Measurements from ENCODE around the gene UBE2I. TPM values are rescaled to one million over a fixed set of nuclear protein-coding genes. Genes with fewer than 3 reads are reported as not detected.

Gene UBE2I
- 97.0 and 112 TPM in 2 replicates for total RNA-seq

- peak; percentile 82 for DNase-seq (ENCODE audit: low read depth)
- peak within 1 kb of the TSS; percentile 75 for H3K4me3 ChIP-seq (ENCODE audit: low read depth, low read length)
- TF ChIP-seq, protein P1, sequence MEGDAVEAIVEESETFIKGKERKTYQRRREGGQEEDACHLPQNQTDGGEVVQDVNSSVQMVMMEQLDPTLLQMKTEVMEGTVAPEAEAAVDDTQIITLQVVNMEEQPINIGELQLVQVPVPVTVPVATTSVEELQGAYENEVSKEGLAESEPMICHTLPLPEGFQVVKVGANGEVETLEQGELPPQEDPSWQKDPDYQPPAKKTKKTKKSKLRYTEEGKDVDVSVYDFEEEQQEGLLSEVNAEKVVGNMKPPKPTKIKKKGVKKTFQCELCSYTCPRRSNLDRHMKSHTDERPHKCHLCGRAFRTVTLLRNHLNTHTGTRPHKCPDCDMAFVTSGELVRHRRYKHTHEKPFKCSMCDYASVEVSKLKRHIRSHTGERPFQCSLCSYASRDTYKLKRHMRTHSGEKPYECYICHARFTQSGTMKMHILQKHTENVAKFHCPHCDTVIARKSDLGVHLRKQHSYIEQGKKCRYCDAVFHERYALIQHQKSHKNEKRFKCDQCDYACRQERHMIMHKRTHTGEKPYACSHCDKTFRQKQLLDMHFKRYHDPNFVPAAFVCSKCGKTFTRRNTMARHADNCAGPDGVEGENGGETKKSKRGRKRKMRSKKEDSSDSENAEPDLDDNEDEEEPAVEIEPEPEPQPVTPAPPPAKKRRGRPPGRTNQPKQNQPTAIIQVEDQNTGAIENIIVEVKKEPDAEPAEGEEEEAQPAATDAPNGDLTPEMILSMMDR (conservative IDR thresholded peaks at IDR 0.05; ENCODE audit: low read depth, low read length) = no peak
Measured at GRCh38 chr16:1308977-1309885, at the start of gene UBE2I. Gene UBE2I, plus strand, starts transcription at chr16:1309636. Its CDS starts 4,395 bp downstream, at chr16:1314031.

GRCh38 chr16:1259760-1260068 is 49.7 kb upstream of the UBE2I start:
- H3K4me3 ChIP-seq (ENCODE audit: low read depth, low read length) = no peak overlapping the region
- TF ChIP-seq, protein P1 (conservative IDR thresholded peaks at IDR 0.05; ENCODE audit: low read depth, low read length) = no peak
- DNase-seq (ENCODE audit: low read depth) = no peak

DNA sequence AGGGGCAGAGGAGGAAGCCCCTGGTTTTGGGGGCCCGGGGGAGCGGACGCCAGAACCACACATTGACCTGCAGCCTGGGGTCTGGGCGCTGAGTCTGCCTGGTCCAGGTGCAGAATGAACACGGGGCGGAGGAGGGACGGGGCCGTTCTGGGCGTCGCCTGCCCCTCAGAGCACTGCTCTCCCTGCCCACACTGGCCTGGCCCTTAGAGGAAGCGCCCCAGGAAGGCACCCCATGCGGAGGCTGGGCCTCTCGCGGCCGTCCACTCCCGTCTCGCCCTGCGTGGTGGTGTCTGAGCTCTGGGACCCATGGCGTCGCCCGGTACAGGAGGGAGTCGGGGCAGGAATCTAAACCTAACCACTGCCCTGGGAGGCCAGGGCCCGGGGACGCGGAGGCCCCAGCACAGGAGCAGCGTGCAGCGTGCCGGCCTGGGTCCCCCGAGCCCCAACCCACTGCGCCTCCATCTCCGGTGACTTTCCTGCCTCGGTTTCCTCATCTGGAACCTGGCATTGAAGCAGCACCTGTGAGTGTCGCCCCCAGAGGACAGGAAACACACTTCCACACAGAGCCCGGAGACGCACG is 49.2 kb upstream of the UBE2I start:
- no peak for DNase-seq (ENCODE audit: low read depth)
- TF ChIP-seq, protein P1 (conservative IDR thresholded peaks at IDR 0.05; ENCODE audit: low read depth, low read length) = no peak
- H3K4me3 ChIP-seq (ENCODE audit: low read depth, low read length) = no peak overlapping the region

DNA sequence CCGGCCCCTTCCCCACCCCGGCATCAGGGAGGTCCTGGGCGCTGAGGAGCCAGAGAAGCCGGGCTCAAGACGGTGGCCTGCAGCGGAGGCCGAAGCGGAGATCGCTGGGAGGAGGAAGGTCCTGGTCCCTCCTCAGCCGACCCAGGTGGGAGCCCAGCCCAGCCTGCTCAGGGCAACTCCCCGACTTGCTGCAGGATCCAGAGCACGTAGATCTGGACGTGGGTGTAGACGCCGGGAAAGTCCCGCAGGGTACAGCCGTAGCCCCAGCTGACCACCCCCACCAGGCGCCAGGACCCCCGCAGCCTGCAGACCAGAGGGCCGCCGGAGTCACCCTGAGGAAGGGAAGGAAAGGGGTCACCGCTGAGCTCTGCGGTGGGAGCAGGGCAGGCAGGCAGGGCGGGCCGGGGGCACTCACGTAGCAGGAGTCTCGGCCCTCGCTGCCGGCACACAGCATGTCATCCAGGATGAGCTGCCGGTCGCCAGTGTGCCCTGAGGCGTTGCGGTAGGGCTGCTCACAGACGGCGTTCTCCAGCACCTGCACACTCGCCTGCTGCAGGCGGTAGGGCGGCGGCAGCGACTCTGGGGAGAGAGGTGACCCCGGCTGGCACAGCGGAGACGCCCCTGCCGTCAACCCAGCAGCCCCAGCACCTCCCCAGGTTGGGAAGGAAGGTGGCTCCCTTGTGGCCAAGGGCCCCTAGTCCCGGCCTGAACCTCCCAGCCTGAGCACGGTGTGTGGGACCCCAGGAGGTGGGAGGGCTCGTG is 48.1 kb upstream of the UBE2I start:
- no peak overlapping the region for H3K4me3 ChIP-seq (ENCODE audit: low read depth, low read length)
- TF ChIP-seq, protein P1 (conservative IDR thresholded peaks at IDR 0.05; ENCODE audit: low read depth, low read length) = no peak
- DNase-seq (ENCODE audit: low read depth) = no peak

DNA sequence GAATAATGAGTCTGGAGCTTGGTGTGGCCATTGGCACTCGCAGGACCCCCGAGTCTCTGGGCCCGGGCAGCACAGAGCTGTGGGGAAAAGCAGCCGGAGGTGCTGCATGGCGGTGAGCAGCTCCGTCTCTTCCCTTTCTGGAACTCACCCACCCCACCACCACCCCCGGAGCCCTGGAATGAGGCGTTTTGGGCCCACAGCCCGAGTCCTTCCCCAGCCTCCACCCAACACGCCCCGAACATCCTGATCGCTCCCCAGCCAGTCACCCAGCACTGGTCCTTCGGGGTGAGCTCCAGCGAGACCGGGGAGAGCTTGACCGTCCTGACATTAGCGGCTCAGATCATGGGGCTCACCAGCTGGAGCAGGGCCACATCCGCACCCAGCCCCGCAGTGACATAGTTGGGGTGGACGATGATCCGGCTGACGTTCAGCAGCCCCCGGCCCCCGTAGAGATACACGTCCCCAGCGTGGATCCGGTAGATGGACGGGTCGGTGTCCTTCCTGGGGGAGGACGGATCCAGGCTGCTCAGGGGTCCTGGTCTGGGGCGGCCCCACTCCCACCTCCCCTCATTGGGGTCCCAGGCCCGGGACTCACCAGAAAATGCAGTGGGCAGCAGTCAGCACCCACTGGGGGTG is 47.1 kb upstream of the UBE2I start:
- DNase-seq (ENCODE audit: low read depth) = no peak
- TF ChIP-seq, protein P1 (conservative IDR thresholded peaks at IDR 0.05; ENCODE audit: low read depth, low read length) = no peak
- H3K4me3 ChIP-seq (ENCODE audit: low read depth, low read length) = no peak overlapping the region

DNA sequence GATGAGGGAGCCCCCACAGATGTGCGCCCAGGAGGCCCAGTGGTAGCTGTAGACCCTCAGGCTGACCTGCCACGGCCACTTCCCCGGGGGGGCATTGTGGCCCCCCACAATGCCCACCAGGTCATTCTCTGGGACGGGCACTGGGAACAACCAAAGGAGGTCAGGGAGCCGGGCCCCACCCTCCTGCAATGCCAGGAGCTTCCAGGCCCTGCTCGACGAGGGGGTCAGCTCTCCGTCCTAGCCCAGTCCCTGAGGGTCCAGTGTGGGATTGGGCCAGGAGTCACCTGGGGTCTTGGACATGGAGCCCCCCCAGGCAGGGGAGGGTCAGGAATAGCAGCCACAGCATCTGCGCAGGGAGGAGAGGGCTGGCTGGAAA is 46.6 kb upstream of the UBE2I start:
- TF ChIP-seq, protein P1 (conservative IDR thresholded peaks at IDR 0.05; ENCODE audit: low read depth, low read length) = no peak
- H3K4me3 ChIP-seq (ENCODE audit: low read depth, low read length) = no peak overlapping the region
- DNase-seq (ENCODE audit: low read depth) = no peak
